H1 (cell line): ENCODE measurements around the gene PAQR4. TPM values are rescaled to one million over a fixed set of nuclear protein-coding genes. Genes with fewer than 3 reads are reported as not detected.

Source experiments
- CTCF ChIA-PET: fragments of 300-600 bp; sonication (Branson Sonifier 250); formaldehyde crosslinking; loops from one replicate; lab custom pipeline; 2021; ENCODE audit not compliant: partially characterized antibody; lab: Charles Lee
- POLR2A ChIA-PET: fragments of 300-600 bp; sonication (Branson Sonifier 250); formaldehyde crosslinking; loops from one replicate; lab custom pipeline; 2021; ENCODE audit warnings: inconsistent platforms; ENCODE audit not compliant: partially characterized antibody; lab: Charles Lee
- DNase-seq, 2 experiments: peaks; one replicate each; pipeline versions ENCODE4 v3.0.0 to v3.0.0-alpha.2; 2010 to 2022; ENCODE audit warnings: low spot score in 2 of 2, low read depth in 1 of 2, mixed read lengths in 1 of 2
- FAIRE-seq: peaks from 2 replicates; lab custom pipeline; 2011; peaks lifted over from hg19 to GRCh38; lab: Jason Lieb, UNC
- H2AFZ ChIP-seq: 2 replicates; pipeline ENCODE4 v1.8.1; 2012; ENCODE audit warnings: low read length, inconsistent platforms
- H2AK5ac ChIP-seq: 2 replicates; pipeline ENCODE4 v1.6.1; 2013; ENCODE audit warnings: low read depth, low read length
- H2BK120ac ChIP-seq: replicated peaks from 2 replicates; pipeline ENCODE3; 2013; ENCODE audit warnings: low read depth, low read length, inconsistent platforms
- H2BK12ac ChIP-seq: 2 replicates; pipeline ENCODE4 v1.6.1; 2013; ENCODE audit warnings: low read depth, low read length
- H2BK15ac ChIP-seq: 2 replicates; pipeline ENCODE4 v1.6.1; 2013; ENCODE audit warnings: low read length
- H2BK20ac ChIP-seq: 2 replicates; pipeline ENCODE4 v1.6.1; 2013; ENCODE audit warnings: low read length
- H2BK5ac ChIP-seq: 2 replicates; pipeline ENCODE4 v1.6.1; 2013; ENCODE audit warnings: low read depth, low read length
- H3K14ac ChIP-seq: 2 replicates; pipeline ENCODE4 v1.6.1; 2013; ENCODE audit warnings: inconsistent platforms; ENCODE audit not compliant: insufficient read length
- H3K18ac ChIP-seq: 2 replicates; pipeline ENCODE4 v1.6.1; 2013; ENCODE audit warnings: low read length; ENCODE audit errors: extremely low read depth
- H3K23ac ChIP-seq: 2 replicates; pipeline ENCODE4 v1.6.1; 2013; ENCODE audit warnings: inconsistent platforms; ENCODE audit not compliant: insufficient read length
- H3K23me2 ChIP-seq: 2 replicates; pipeline ENCODE4 v1.6.1; 2013; ENCODE audit warnings: low read depth, low read length
- H3K27ac ChIP-seq: 2 replicates; pipeline ENCODE4 v1.6.1; 2011; ENCODE audit warnings: low read depth, low read length, inconsistent platforms
- H3K27me3 ChIP-seq, 4 experiments: replicated peaks in 1 of 4; 1 replicate in 1 of 4; 2 replicates in 3 of 4; pipeline versions ENCODE4 v1.6.1 to v1.8.1; 2011 to 2013; ENCODE audit warnings: low read length in 3 of 4, mild to moderate bottlenecking in 3 of 4, inconsistent platforms in 2 of 4, mixed read lengths in 2 of 4, moderate library complexity in 1 of 4; ENCODE audit not compliant: control insufficient read depth in 3 of 4, insufficient read depth in 3 of 4; ENCODE audit errors: extremely low read depth in 1 of 4
- H3K36me3 ChIP-seq, 4 experiments: 2 replicates each; pipeline versions ENCODE4 v1.6.1 to v1.8.1; 2011 to 2013; ENCODE audit warnings: mild to moderate bottlenecking in 4 of 4, low read length in 3 of 4, moderate library complexity in 2 of 4, control low read depth in 1 of 4, inconsistent platforms in 1 of 4; ENCODE audit not compliant: insufficient read depth in 4 of 4, control insufficient read depth in 2 of 4
- H3K4ac ChIP-seq: replicated peaks from 2 replicates; pipeline ENCODE3; 2013; ENCODE audit warnings: low read length, low read depth, mixed read lengths, inconsistent platforms; ENCODE audit not compliant: insufficient read length
- H3K4me1 ChIP-seq, 4 experiments: replicated peaks in 1 of 4; 1 replicate in 1 of 4; 2 replicates in 3 of 4; pipeline versions ENCODE4 v1.6.1 to v1.8.1; 2011 to 2013; ENCODE audit warnings: low read length in 3 of 4, inconsistent platforms in 2 of 4, mixed read lengths in 1 of 4; ENCODE audit not compliant: insufficient read depth in 4 of 4, control insufficient read depth in 3 of 4
- H3K4me2 ChIP-seq, 2 experiments: 2 replicates each; pipeline versions ENCODE4 v1.6.1 to v1.8.1; 2011 to 2013; ENCODE audit warnings: low read depth in 2 of 2, low read length in 2 of 2, control low read depth in 1 of 2, inconsistent platforms in 1 of 2, mild to moderate bottlenecking in 1 of 2; ENCODE audit not compliant: insufficient read depth in 1 of 2
- H3K4me3 ChIP-seq, 4 experiments: fragments of 200-600, 300-600 bp in 1 of 4; sonication (generic), shearing (Covaris generic), sonication (Bioruptor Twin) in 1 of 4; 2 replicates each; pipeline versions ENCODE4 v1.5.1 to v1.8.1; 2011 to 2016; ENCODE audit warnings: low read length in 4 of 4, low read depth in 3 of 4, control low read depth in 2 of 4, inconsistent platforms in 2 of 4, mild to moderate bottlenecking in 2 of 4, mixed read lengths in 1 of 4, moderate library complexity in 1 of 4; ENCODE audit not compliant: insufficient read depth in 2 of 4; ENCODE audit errors: extremely low read depth in 1 of 4
- H3K56ac ChIP-seq: replicated peaks from 2 replicates; pipeline ENCODE3; 2013; ENCODE audit warnings: low read depth, mild to moderate bottlenecking, mixed read lengths, low read length, inconsistent platforms; ENCODE audit not compliant: insufficient read length
- H3K79me1 ChIP-seq: 2 replicates; pipeline ENCODE4 v1.6.1; 2013; ENCODE audit warnings: low read depth, low read length, control low read depth
- H3K79me2 ChIP-seq, 2 experiments: 2 replicates each; pipeline versions ENCODE4 v1.6.1 to v1.8.1; 2012 to 2013; ENCODE audit warnings: low read length in 2 of 2, mild to moderate bottlenecking in 2 of 2, inconsistent platforms in 1 of 2; ENCODE audit not compliant: insufficient read depth in 2 of 2, control insufficient read depth in 1 of 2
- H3K9ac ChIP-seq, 4 experiments: replicated peaks in 1 of 4; 1 replicate in 1 of 4; 2 replicates in 3 of 4; pipeline versions ENCODE4 v1.6.1 to v1.8.1; 2011 to 2013; ENCODE audit warnings: low read depth in 3 of 4, low read length in 3 of 4, control low read depth in 2 of 4, mild to moderate bottlenecking in 2 of 4, moderate library complexity in 2 of 4, inconsistent platforms in 1 of 4; ENCODE audit errors: extremely low read depth in 1 of 4
- H3K9me3 ChIP-seq, 2 experiments: 2 replicates each; pipeline versions ENCODE4 v1.6.1 to v1.8.1; 2012 to 2013; ENCODE audit warnings: mild to moderate bottlenecking in 2 of 2, moderate library complexity in 2 of 2, control low read depth in 1 of 2, inconsistent platforms in 1 of 2, low read depth in 1 of 2, low read length in 1 of 2, mixed read lengths in 1 of 2; ENCODE audit not compliant: insufficient read depth in 2 of 2
- H4K20me1 ChIP-seq, 2 experiments: replicated peaks in 1 of 2; 2 replicates each; pipeline versions ENCODE3 to v1.8.1; 2011 to 2013; ENCODE audit warnings: inconsistent platforms in 2 of 2, low read length in 2 of 2, mild to moderate bottlenecking in 1 of 2; ENCODE audit not compliant: insufficient read depth in 2 of 2, control insufficient read depth in 1 of 2
- H4K5ac ChIP-seq: 2 replicates; pipeline ENCODE4 v1.6.1; 2013; ENCODE audit warnings: low read length, low read depth, mixed read lengths, inconsistent platforms; ENCODE audit not compliant: insufficient read length
- H4K8ac ChIP-seq: 2 replicates; pipeline ENCODE4 v1.8.0; 2013; ENCODE audit warnings: mild to moderate bottlenecking, moderate library complexity, low read length, inconsistent platforms; ENCODE audit not compliant: insufficient read depth; ENCODE audit errors: extremely low read depth
- H4K91ac ChIP-seq: replicated peaks from 2 replicates; pipeline ENCODE3; 2013; ENCODE audit warnings: low read length, mixed read lengths, inconsistent platforms; ENCODE audit not compliant: insufficient read length
- ASH2L ChIP-seq: fragments of 200-600, 300-600 bp; sonication (generic); IDR thresholded peaks from one replicate; pipeline ENCODE4 v1.7.1; 2017; ENCODE audit warnings: low read length
- ATF3 ChIP-seq: IDR thresholded peaks from 2 replicates; pipeline ENCODE4 v1.6.1; 2011; ENCODE audit warnings: low read depth, mild to moderate bottlenecking, low read length; ENCODE audit not compliant: insufficient read depth
- E2F6 ChIP-seq: IDR thresholded peaks from 2 replicates; pipeline ENCODE4 v1.6.1; 2012; ENCODE audit warnings: inconsistent platforms
- EP300 ChIP-seq, 2 experiments: IDR thresholded peaks; 1 replicate in 1 of 2; 2 replicates in 1 of 2; pipeline ENCODE4 v1.6.1; 2011 to 2012; ENCODE audit warnings: low read depth in 2 of 2, low read length in 2 of 2, mild to moderate bottlenecking in 2 of 2, borderline replicate concordance in 1 of 2, inconsistent platforms in 1 of 2, moderate library complexity in 1 of 2
- GABPA ChIP-seq: IDR thresholded peaks from 2 replicates; pipeline ENCODE4 v1.6.1; 2011; ENCODE audit warnings: mild to moderate bottlenecking, low read length, moderate library complexity, borderline replicate concordance; ENCODE audit not compliant: insufficient read depth
- JUND ChIP-seq: IDR thresholded peaks from 2 replicates; pipeline ENCODE4 v1.6.1; 2011; ENCODE audit warnings: mild to moderate bottlenecking, improper control_type of control experiment, low read length
- RBBP5 ChIP-seq: IDR thresholded peaks from 2 replicates; pipeline ENCODE4 v1.7.1; 2012; ENCODE audit warnings: low read depth, mild to moderate bottlenecking, inconsistent platforms, low read length, moderate library complexity, borderline replicate concordance
- SIN3A ChIP-seq, 2 experiments: IDR thresholded peaks in 1 of 2; conservative IDR thresholded peaks in 1 of 2; 2 replicates each; pipeline ENCODE4 v1.6.1; 2011 to 2012; ENCODE audit warnings: low read length in 2 of 2, improper control_type of control experiment in 1 of 2, low read depth in 1 of 2, mild to moderate bottlenecking in 1 of 2
- SP2 ChIP-seq: IDR thresholded peaks from 2 replicates; pipeline ENCODE4 v1.6.1; 2012; ENCODE audit warnings: mild to moderate bottlenecking, low read length, inconsistent platforms
- TAF7 ChIP-seq: optimal IDR thresholded peaks from 2 replicates; pipeline ENCODE3; 2011; ENCODE audit warnings: low read depth, mild to moderate bottlenecking, inconsistent platforms, low read length, moderate library complexity, borderline replicate concordance
- TEAD4 ChIP-seq: IDR thresholded peaks from 2 replicates; pipeline ENCODE4 v1.6.1; 2012; ENCODE audit warnings: low read depth, low read length, inconsistent platforms, mixed read lengths
- ZNF274 ChIP-seq: IDR thresholded peaks from 2 replicates; pipeline ENCODE4 v1.7.0; 2012; ENCODE audit warnings: low read length, borderline replicate concordance; ENCODE audit errors: extremely low read depth
- WGBS, 2 experiments: shearing (Covaris generic) in 1 of 2; methylation state at CpG; one replicate each; pipeline versions ENCODE4 v1.1.6 to v1.1.7; 2013 to 2015; ENCODE audit warnings: low lambda C conversion rate in 2 of 2, mixed read lengths in 2 of 2, inconsistent platforms in 1 of 2, low coverage in 1 of 2, missing lambda C conversion rate in 1 of 2; ENCODE audit not compliant: insufficient replicate concordance in 2 of 2, insufficient coverage in 1 of 2, insufficient read length in 1 of 2; ENCODE audit errors: extremely low coverage in 1 of 2, missing lambda C conversion rate in 1 of 2; 5-methylcytosine and 5-hydroxymethylcytosine counted together
- polyA plus RNA-seq, 7 experiments: library from polyadenylated mRNA; depleted of rRNA in 3 of 7; stranded (reverse) in 5 of 7; unstranded in 2 of 7; fragments of >200 nt in 5 of 7; fragments of 200-250 nt in 2 of 7; gene quantifications; 1 replicate in 5 of 7; 2 replicates in 1 of 7; 4 replicates in 1 of 7; pipeline versions ENCODE4 v1.2.1 to v1.2.3, GENCODE V29; 2011 to 2013; ENCODE audit warnings: missing spikeins in 2 of 7, mixed read lengths in 2 of 7
- total RNA-seq: library from RNA; stranded (reverse); fragmentation: NEBNext Ultra II Directional; extraction: Animal tissue kit (Norgen Biotek cat#: 25700); gene quantifications from 2 replicates; pipeline ENCODE4 v1.2.1, GENCODE V29; 2021

Gene PAQR4
- total and polyA plus RNA-seq, 2 of the 8 experiments (the other 6 are each of a cell fraction or from before 2014, with no cell fraction given), result 28.2 to 34.6 TPM

GRCh38 chr16:2987833-2988232 is 18.7 kb downstream of the PAQR4 start:
- no peak overlapping the region for H2BK15ac ChIP-seq
- no peaks in the 10 kb centered on the region for H3K36me3 ChIP-seq
- no peak overlapping the region for H3K18ac ChIP-seq
- ChIA-PET CTCF (interaction anchor here (0.8 to 5.2 kb wide), 7 partner anchors 9 to 40 kb away, joined by 3 to 24 read pairs (median 4); partner anchors contain the start of genes CLDN6 and CLDN9), POLR2A (interaction anchor here (0.6 to 15.2 kb wide), 13 partner anchors 9 to 147 kb away, joined by 3 to 200 read pairs (median 3); partner anchors contain the start of genes CLDN6, HCFC1R1, PAQR4 and THOC6)
- no peak overlapping the region for H2BK20ac ChIP-seq
- H2AK5ac ChIP-seq, result no peak overlapping the region
- no peak overlapping the region for H3K27ac ChIP-seq
- no peak overlapping the region for H3K4me2 ChIP-seq
- H3K14ac ChIP-seq, result no peak overlapping the region
- no peak overlapping the region for H3K9ac ChIP-seq
- peaks cover 3 to 28% (median 23%) of the 10 kb centered on the region in 4 experiments for H3K4me1 ChIP-seq
- H3K23me2 ChIP-seq, result no peaks in the 10 kb centered on the region; the same call in 1 of the 2 replicates
- no peak overlapping the region for H4K91ac ChIP-seq
- H3K9me3 ChIP-seq, result no peaks in the 10 kb centered on the region
- H3K27me3 ChIP-seq, result no peaks in the 10 kb centered on the region; a peak in 1 of 7 replicates
- no peak overlapping the region for H3K56ac ChIP-seq
- DNase-seq, result no peak
- H3K4me3 ChIP-seq, result no peak overlapping the region
- H3K23ac ChIP-seq, result no peak overlapping the region
- no peak overlapping the region for H3K4ac ChIP-seq
- H2AFZ ChIP-seq, result no peak overlapping the region
- no peak overlapping the region for H2BK5ac ChIP-seq
- no peak overlapping the region for H2BK12ac ChIP-seq
- no peaks in the 10 kb centered on the region for H3K79me1 ChIP-seq
- FAIRE-seq, result no peak
- H3K79me2 ChIP-seq, result no peaks in the 10 kb centered on the region
- H4K5ac ChIP-seq, result no peak overlapping the region
- H2BK120ac ChIP-seq, result no peak overlapping the region
- H4K8ac ChIP-seq, result no peak overlapping the region
- WGBS, 2 experiments, result 86% methylated on average over 8 of the region's 8 CpGs; no CpG with 5 or more reads in 1 of the 2 experiments
- H4K20me1 ChIP-seq, result no peaks in the 10 kb centered on the region
- TF ChIP-seq EP300 (IDR thresholded peaks at IDR 0.05; ENCODE audit: borderline replicate concordance in 1 of 2, low read depth in 2 of 2, low read length in 2 of 2), result no peak
- TF ChIP-seq RBBP5, result no peak
- TF ChIP-seq ATF3, result no peak
- TF ChIP-seq TEAD4, result no peak
- no peak for TF ChIP-seq SP2
- no peak for TF ChIP-seq ASH2L
- TF ChIP-seq ZNF274, result no peak
- no peak for TF ChIP-seq SIN3A (conservative IDR thresholded peaks at IDR 0.05 in 1 of 2, IDR thresholded peaks at IDR 0.05 in 1 of 2; ENCODE audit: low read depth in 1 of 2, low read length in 2 of 2)
- TF ChIP-seq E2F6, result no peak
- no peak for TF ChIP-seq GABPA
- no peak for TF ChIP-seq JUND
- TF ChIP-seq TAF7, result no peak
